Lung (tissue), 16 donors: ENCODE data around the gene SLTM. TPM values are rescaled to one million over a fixed set of nuclear protein-coding genes. Genes with fewer than 3 reads are reported as not detected.

Source experiments
- ATAC-seq: fragments of 200-7000 bp; cut with Tn5 transposase; one replicate; pipeline ENCODE4 v1.9.1; 2020; ENCODE audit warnings: moderate number of reproducible peaks; ENCODE audit not compliant: insufficient read depth, low FRiP score
- DNase-seq, 3 donors: peaks; one replicate each; pipeline ENCODE4 v3.0.0-alpha.2; 2013 to 2017
- H3K27ac ChIP-seq, 2 donors: one replicate each; pipeline ENCODE4 v1.5.1; 2013; ENCODE audit warnings: mild to moderate bottlenecking in 2 of 2, moderate library complexity in 2 of 2, control low read depth in 1 of 2, inconsistent platforms in 1 of 2, low read depth in 1 of 2, low read length in 1 of 2
- H3K27me3 ChIP-seq, 3 donors: one replicate each; pipeline ENCODE4 v1.5.1; 2013; ENCODE audit warnings: low read length in 2 of 3; ENCODE audit not compliant: control insufficient read depth in 3 of 3, insufficient read depth in 3 of 3
- H3K36me3 ChIP-seq, 4 donors: one replicate each; pipeline ENCODE4 v1.5.1; 2013; ENCODE audit warnings: low read length in 4 of 4, mild to moderate bottlenecking in 1 of 4, moderate library complexity in 1 of 4; ENCODE audit not compliant: control insufficient read depth in 4 of 4, insufficient read depth in 4 of 4
- H3K4me1 ChIP-seq, 5 donors: one replicate each; pipeline ENCODE4 v1.5.1; 2013; ENCODE audit warnings: low read length in 5 of 5, mild to moderate bottlenecking in 2 of 5, moderate library complexity in 1 of 5; ENCODE audit not compliant: control insufficient read depth in 5 of 5, insufficient read depth in 5 of 5
- H3K4me3 ChIP-seq: one replicate; pipeline ENCODE4 v1.5.1; 2013; ENCODE audit warnings: mild to moderate bottlenecking, control low read depth, moderate library complexity
- H3K9ac ChIP-seq, 2 donors: one replicate each; pipeline ENCODE4 v1.5.1; 2013; ENCODE audit warnings: low read length in 2 of 2, control low read depth in 1 of 2; ENCODE audit not compliant: insufficient read depth in 1 of 2
- H3K9me3 ChIP-seq, 4 donors: one replicate each; pipeline ENCODE4 v1.5.1; 2013; ENCODE audit warnings: low read length in 3 of 4, mild to moderate bottlenecking in 1 of 4, moderate library complexity in 1 of 4; ENCODE audit not compliant: control insufficient read depth in 4 of 4, insufficient read depth in 3 of 4
- CTCF ChIP-seq: IDR thresholded peaks from 2 replicates; pipeline ENCODE4 v1.5.1; 2012; ENCODE audit warnings: mild to moderate bottlenecking; ENCODE audit errors: control extremely low read depth, extremely low read depth
- WGBS, 2 donors: extraction: QIAGEN DNeasy Blood & Tissue Kit; methylation state at CpG; one replicate each; pipeline ENCODE4 v1.1.7; 2013; 5-methylcytosine and 5-hydroxymethylcytosine counted together
- long read RNA-seq, 5 donors: transcript quantifications; one replicate each; lab custom pipeline, GENCODE V29; 2026
- polyA plus RNA-seq, 2 donors: library from polyadenylated mRNA; stranded (reverse); fragments of 200-250 nt; gene quantifications; one replicate each; pipeline ENCODE4 v1.2.1, GENCODE V29; 2013
- total RNA-seq, 2 donors: library from RNA; depleted of rRNA in 1 of 2; stranded (reverse); fragments of >200 nt in 1 of 2; gene quantifications; one replicate each; pipeline ENCODE4 v1.2.1, GENCODE V29; 2014 to 2021
- donor health status: control.
- donor health status: control.
- donor health status: Bipolar disorder and iron deficiency.
- donor health status: healthy.
- donor health status: DM: yes; HTN: yes; CAD: no.

The SLTM gene
- total RNA-seq (100 to 1,000 TPM in 1 of 2 donors, 10 to 100 TPM in 1; 72.7 to 164 TPM), polyA plus RNA-seq (10 to 100 TPM; 46.0 to 62.1 TPM)
- long read RNA-seq, donor 1, full-length matches to known transcripts, result 7 of 20 reads
- long read RNA-seq, donor 1, partial matches to known transcripts, result 13 of 20 reads
- long read RNA-seq, donor 1, other reads (novel, unspliced or antisense), result 0 of 20 reads
- long read RNA-seq, donor 2, full-length matches to known transcripts, result 5 of 5 reads
- long read RNA-seq, donor 2, partial matches to known transcripts, result 0 of 5 reads
- long read RNA-seq, donor 2, other reads (novel, unspliced or antisense), result 0 of 5 reads
- long read RNA-seq, donor 3, partial matches to known transcripts, result 13 of 17 reads
- long read RNA-seq, donor 3, other reads (novel, unspliced or antisense), result 0 of 17 reads
- long read RNA-seq, donor 4, partial matches to known transcripts, result 5 of 9 reads
- long read RNA-seq, donor 4, other reads (novel, unspliced or antisense), result 0 of 9 reads
- long read RNA-seq, donor 5, partial matches to known transcripts, result 13 of 22 reads
- long read RNA-seq, donor 5, other reads (novel, unspliced or antisense), result 0 of 22 reads

- ATAC-seq, result peak; percentile 96
- peak; percentile 95 to 98 (median 97) for DNase-seq
Measured at GRCh38 chr15:58933281-58934113, at the start of gene SLTM. Gene SLTM (minus strand): TSS chr15:58933679. CDS start chr15:58933565, 114 bp downstream.

GRCh38 chr15:58983261-58983660 is 49.8 kb upstream of the SLTM start:
- Histone ChIP-seq H3K4me1 (no peaks in the 10 kb centered on the region), H3K27ac (no peak overlapping the region), H3K4me3 (no peak overlapping the region), H3K36me3 (peaks cover 0 to 3% (median 0%) of the 10 kb centered on the region in 4 donors), H3K9me3 (no peaks in the 10 kb centered on the region), H3K27me3 (peaks cover 0 to 3% (median 0%) of the 10 kb centered on the region in 3 donors), H3K9ac (no peak overlapping the region)
- no peak for TF ChIP-seq CTCF
- 50 to 62% methylated on average over 2 of the region's 2 CpGs for WGBS, 2 donors
- ATAC-seq (no peak), DNase-seq (no peak)

More at GRCh38 chr15:58933281-58934113, at the start of gene SLTM:
- no peak for TF ChIP-seq CTCF
- Histone ChIP-seq H3K9me3 (no peaks in the 10 kb centered on the region), H3K27ac (peak within 1 kb of the TSS; percentile 99 to 100), H3K27me3 (no peaks in the 10 kb centered on the region), H3K36me3 (peaks cover 2 to 6% (median 3%) of the 10 kb centered on the region in 4 donors), H3K9ac (peak within 1 kb of the TSS; percentile 97 to 98), H3K4me3 (peak within 1 kb of the TSS; percentile 86), H3K4me1 (peaks cover 0 to 18% (median 2%) of the 10 kb centered on the region in 5 donors)
- WGBS, 2 donors, result 0% methylated on average over 78 to 101 of the region's 101 CpGs

GRCh38 chr15:58981808-58982475 is 48.5 kb upstream of the SLTM start:
- Histone ChIP-seq H3K4me3 (no peak overlapping the region), H3K27ac (no peak overlapping the region), H3K27me3 (peaks cover 0 to 3% (median 0%) of the 10 kb centered on the region in 3 donors), H3K9ac (no peak overlapping the region), H3K9me3 (no peaks in the 10 kb centered on the region), H3K4me1 (no peaks in the 10 kb centered on the region), H3K36me3 (no peaks in the 10 kb centered on the region)
- WGBS, 2 donors, result 70 to 73% methylated on average over 6 of the region's 6 CpGs
- ATAC-seq, result no peak
- TF ChIP-seq CTCF, result no peak
- DNase-seq, result no peak
